GM10266 (cell line): Measurements from ENCODE around the gene PEX6.
A peak's percentile ranks its signal among the peaks of the same experiment; 100 is the strongest.

Experiments
- DNase-seq: peaks from one replicate; pipeline ENCODE4 v3.0.0; 2012; ENCODE audit errors: extremely low spot score
- TF ChIP-seq, protein P1 (sequence below): IDR thresholded peaks from 2 replicates; pipeline ENCODE4 v1.5.1; 2012; ENCODE audit warnings: mild to moderate bottlenecking, low read depth; ENCODE audit not compliant: control insufficient read depth, insufficient read depth; ENCODE audit errors: missing control alignments

PEX6 gene

DNA sequence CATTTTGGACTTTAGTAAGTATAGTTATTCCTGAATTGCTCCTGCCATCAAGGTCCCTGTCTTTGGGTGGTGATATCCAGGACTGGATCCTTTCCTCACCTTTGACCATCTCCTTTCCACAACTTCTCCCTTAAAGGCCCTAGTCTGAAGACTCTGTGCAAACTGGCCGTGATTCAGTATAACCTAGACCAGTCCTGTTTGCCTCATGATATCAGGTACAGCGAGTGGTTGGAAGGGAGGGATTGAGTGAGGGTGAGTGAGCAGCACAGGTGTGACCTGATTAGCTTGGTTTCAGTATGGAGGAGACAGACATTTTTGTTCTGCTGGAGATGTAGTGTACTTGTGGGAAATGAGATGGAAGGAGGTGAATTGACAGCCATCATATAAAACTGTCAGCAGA, 40.2 kb upstream of the PEX6 start:
- no peak for DNase-seq
- TF ChIP-seq, protein P1, sequence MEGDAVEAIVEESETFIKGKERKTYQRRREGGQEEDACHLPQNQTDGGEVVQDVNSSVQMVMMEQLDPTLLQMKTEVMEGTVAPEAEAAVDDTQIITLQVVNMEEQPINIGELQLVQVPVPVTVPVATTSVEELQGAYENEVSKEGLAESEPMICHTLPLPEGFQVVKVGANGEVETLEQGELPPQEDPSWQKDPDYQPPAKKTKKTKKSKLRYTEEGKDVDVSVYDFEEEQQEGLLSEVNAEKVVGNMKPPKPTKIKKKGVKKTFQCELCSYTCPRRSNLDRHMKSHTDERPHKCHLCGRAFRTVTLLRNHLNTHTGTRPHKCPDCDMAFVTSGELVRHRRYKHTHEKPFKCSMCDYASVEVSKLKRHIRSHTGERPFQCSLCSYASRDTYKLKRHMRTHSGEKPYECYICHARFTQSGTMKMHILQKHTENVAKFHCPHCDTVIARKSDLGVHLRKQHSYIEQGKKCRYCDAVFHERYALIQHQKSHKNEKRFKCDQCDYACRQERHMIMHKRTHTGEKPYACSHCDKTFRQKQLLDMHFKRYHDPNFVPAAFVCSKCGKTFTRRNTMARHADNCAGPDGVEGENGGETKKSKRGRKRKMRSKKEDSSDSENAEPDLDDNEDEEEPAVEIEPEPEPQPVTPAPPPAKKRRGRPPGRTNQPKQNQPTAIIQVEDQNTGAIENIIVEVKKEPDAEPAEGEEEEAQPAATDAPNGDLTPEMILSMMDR = no peak

DNA sequence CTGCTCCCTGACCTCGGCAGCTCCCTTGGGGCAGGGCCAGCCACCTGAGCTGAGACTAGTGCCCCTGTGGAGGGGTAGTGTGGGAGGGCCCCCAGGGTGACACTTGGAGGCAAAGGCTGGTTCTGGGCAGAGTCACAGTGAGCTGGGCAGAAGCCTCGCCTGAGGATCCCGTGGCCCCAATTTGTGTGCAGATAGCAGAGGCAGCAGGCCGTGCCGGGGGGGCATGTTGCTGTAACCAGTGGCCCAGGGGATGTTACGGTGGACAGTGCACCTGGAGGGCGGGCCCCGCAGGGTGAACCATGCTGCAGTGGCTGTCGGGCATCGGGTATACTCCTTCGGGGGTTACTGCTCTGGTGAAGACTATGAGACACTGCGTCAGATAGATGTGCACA, 38.0 kb upstream of the PEX6 start:
- TF ChIP-seq, protein P1 = no peak
- no peak for DNase-seq

DNA sequence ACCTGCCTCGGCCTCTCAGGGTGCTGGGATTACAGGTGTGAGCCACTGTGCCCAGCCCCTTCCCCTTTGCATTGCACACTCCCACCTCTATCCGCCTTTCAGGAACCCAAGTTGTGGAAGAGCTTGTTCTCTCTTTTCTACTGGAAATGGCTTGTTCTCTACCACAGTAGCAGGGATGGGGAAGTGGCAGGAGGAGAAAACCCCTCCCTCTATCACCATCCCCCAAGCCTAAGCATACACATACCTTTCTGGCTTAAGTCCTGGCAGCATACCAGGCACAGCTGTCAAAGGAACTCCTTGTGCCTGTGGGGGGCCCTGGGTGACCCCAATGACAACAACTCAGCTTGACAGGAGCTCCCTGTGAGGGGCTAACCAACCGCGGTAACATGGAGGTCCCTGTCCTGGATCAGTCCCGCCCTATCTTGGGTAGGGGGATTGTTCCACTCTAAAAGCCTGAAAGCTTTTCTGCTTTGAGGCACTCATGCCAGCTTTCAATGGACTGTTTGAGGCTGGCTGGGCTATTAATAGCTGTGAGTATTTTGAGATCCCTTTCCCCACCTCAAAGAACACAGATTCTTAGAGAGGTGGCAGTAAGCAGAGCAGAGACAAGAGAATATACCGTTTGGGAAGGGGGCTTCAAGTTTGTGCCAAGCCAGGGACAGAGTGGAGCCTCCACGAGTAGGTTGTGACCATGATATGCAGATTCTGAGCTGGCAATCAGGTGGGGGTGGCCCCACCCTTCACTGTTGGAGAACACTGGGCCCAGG, 37.4 kb upstream of the PEX6 start:
- TF ChIP-seq, protein P1 = no peak
- no peak for DNase-seq

DNA sequence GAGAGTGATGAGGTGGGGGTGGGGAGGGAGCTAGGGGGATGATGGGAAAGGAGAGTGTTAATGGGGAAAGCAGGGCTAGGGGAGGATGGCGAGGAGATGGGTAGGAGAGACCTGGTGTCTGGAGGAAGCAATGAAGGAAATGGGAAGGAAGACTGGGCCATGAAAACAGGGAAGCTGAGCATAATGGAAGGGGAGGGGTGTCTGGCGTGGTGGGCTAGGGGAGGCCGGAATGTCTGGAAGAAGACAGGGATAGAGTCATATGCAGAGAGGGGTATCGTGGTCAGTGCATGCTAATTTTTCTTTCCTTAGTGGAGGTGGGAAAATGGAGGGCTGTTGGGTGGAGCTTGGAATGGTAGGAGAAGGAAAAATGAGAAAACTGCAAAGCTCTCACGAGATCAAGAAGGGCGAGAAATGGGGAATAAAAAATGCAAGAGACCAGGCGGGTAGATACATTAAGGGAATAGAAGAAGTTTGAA, 35.5 kb upstream of the PEX6 start:
- DNase-seq = no peak
- TF ChIP-seq, protein P1 = no peak

DNA sequence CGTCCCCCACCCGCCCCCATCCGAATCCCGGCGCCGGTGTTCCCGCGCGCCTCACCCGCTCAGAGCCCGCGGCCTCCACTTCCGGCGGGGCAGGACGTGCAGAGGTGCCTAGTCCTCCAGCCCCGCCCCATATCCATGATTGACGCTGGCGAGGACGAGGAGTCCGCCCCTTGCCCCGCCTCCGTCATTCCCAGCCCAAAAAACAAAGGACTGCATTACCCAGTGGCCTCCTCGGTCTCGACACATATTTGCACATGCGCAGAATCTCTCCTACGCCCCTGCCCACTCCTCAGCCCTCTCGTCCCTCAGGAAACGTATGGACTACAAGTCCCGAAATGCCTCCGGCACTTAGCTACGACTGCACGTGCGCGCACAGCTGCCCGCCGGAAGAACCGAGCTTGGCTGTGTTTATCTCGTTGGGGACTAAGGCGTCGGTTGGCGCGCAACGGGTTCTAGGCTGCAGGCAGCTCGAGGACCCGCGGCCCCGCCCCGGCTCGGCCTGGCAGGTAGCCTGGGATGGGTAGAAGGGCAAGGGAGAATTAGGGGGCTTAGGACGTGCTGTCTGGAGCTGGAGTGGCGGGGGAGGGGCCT, 35.0 kb upstream of the PEX6 start, which contains the start of the genes KLHDC3 and MEA1:
Gene KLHDC3 (plus strand): TSS at position 407 of the 591 bp plus-strand sequence. CDS start 2,944 bp downstream, outside the sequence.
Gene MEA1 (minus strand): TSS at position 104 of the 591 bp plus-strand sequence. CDS start 133 bp downstream, outside the sequence.
- TF ChIP-seq, protein P1 = no peak
- peak; percentile 99 for DNase-seq

DNA sequence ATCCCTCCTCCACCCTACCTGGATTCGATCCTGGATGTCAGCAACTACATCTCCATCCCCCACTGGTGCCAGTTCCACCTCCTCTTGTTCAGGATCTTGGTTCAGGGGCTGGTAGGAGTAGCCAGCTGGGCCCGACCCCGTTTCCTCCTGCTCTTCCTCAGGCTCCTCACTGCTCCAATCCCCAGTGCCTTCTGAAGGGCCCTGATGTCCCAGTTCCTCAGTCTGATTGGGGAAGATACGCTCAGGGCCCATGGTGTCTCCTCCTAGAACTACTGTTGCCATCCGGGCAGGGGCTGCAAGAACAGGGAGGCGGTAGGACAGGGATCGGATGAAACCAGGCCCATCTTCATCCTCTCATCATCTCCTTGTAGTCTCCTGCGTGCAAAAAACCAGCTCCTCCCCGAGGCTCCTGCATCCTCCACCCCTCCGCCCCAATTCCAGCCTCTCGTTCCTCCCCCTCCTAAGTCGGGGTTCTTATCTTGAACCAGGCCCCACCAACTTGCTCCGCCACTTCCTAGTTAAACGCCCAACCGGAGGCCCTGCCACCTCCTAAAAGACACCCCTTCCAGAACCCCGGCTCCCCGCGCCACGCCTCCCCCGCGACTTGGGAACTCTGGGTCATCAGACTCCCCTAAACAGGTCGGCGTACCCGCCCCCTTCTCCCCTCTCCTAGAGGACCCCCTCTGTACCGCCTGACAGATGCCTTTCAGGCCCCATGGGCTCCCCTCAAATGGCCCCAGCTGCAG, 34.3 kb upstream of the PEX6 start:
- no peak for DNase-seq

More for the DNA sequence above, 34.3 kb upstream of the PEX6 start:
- TF ChIP-seq, protein P1 = no peak
